ENCODE data around the gene NTRK2.

DNA sequence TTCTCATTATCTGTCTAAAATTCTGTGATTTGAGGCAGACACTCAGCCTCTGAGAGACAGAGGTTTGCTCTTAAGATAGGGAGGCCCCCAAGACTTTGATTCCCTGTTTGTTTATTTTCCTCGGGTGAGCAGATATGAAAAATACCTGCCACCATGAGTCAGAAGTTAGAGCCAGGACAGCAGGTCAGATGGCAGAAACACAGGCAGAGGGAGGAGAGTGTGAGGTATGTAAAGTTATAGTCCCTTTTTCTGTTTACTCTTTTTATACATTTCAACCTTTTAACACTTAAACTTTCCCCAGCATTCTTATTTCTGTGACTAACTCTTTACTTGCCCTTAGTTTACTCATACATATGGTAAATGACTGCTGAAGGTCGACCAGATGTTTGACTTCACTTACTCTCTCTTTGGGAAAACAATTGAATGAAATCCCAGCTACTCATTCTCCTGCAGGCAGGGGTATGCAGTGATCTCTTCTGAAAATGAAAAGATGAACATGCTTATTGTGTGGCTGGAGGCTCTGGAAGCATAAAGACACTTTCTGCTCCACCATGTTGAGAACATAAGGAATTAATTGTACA, 383.8 kb downstream of the NTRK2 start:
- TF ChIP-seq, protein P1, sequence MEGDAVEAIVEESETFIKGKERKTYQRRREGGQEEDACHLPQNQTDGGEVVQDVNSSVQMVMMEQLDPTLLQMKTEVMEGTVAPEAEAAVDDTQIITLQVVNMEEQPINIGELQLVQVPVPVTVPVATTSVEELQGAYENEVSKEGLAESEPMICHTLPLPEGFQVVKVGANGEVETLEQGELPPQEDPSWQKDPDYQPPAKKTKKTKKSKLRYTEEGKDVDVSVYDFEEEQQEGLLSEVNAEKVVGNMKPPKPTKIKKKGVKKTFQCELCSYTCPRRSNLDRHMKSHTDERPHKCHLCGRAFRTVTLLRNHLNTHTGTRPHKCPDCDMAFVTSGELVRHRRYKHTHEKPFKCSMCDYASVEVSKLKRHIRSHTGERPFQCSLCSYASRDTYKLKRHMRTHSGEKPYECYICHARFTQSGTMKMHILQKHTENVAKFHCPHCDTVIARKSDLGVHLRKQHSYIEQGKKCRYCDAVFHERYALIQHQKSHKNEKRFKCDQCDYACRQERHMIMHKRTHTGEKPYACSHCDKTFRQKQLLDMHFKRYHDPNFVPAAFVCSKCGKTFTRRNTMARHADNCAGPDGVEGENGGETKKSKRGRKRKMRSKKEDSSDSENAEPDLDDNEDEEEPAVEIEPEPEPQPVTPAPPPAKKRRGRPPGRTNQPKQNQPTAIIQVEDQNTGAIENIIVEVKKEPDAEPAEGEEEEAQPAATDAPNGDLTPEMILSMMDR (IDR thresholded peaks at IDR 0.05) = no peak
- TF ChIP-seq ZFX (IDR thresholded peaks at IDR 0.05; ENCODE audit: borderline replicate concordance) = no peak

All from 22Rv1 (cell line).